HG02588 (cell line): ENCODE results near the gene P3H2.
"Not testable (repeated sequence)": the region's sequence is repeated elsewhere in the genome, so short reads cannot be mapped to it uniquely, and the experiment has no call there.

Experiments used
- ATAC-seq: cut with Tn5 transposase; IDR thresholded peaks from one replicate; pipeline ENCODE4 v1.9.1; 2021; ENCODE audit warnings: mild to moderate bottlenecking, moderate library complexity; ENCODE audit not compliant: unreplicated experiment

Gene P3H2

GRCh38 chr3:190120269-190121060 lies at the start of gene P3H2:
TSS of gene P3H2 (minus strand) at chr3:190120897. CDS start at chr3:190120731, 166 bp downstream.
- ATAC-seq, result peak; percentile 79

- ATAC-seq, result peak; percentile 68
Observed at GRCh38 chr3:190169877-190170276, 49.2 kb upstream of the P3H2 start.

GRCh38 chr3:190169243-190169642 lies 48.5 kb upstream of the P3H2 start:
- no peak for ATAC-seq

- no peak for ATAC-seq
Observed at GRCh38 chr3:190167936-190168680, 47.4 kb upstream of the P3H2 start.

GRCh38 chr3:190166948-190167347 lies 46.3 kb upstream of the P3H2 start:
- ATAC-seq, result no peak

- no peak for ATAC-seq
Observed at GRCh38 chr3:190165253-190165652, 44.6 kb upstream of the P3H2 start.

- not testable (repeated sequence) for ATAC-seq
Observed at GRCh38 chr3:190162013-190162412, 41.3 kb upstream of the P3H2 start.

GRCh38 chr3:190159902-190160435 lies 39.3 kb upstream of the P3H2 start:
- no peak for ATAC-seq

- no peak for ATAC-seq
Observed at GRCh38 chr3:190158261-190158660, 37.6 kb upstream of the P3H2 start.

GRCh38 chr3:190155752-190156151 lies 35.1 kb upstream of the P3H2 start:
- no peak for ATAC-seq

- ATAC-seq, result no peak
Observed at GRCh38 chr3:190150681-190151080, 30.0 kb upstream of the P3H2 start.

- not testable (repeated sequence) for ATAC-seq
Observed at GRCh38 chr3:190149830-190150619, 29.3 kb upstream of the P3H2 start.

- ATAC-seq, result not testable (repeated sequence)
Observed at GRCh38 chr3:190144793-190145192, 24.1 kb upstream of the P3H2 start.

GRCh38 chr3:190142041-190142440 lies 21.3 kb upstream of the P3H2 start:
- no peak for ATAC-seq

- ATAC-seq, result no peak
Observed at GRCh38 chr3:190139365-190139764, 18.7 kb upstream of the P3H2 start.

GRCh38 chr3:190132371-190132770 lies 11.7 kb upstream of the P3H2 start:
- ATAC-seq, result no peak

- no peak for ATAC-seq
Observed at GRCh38 chr3:190131329-190131728, 10.6 kb upstream of the P3H2 start.

- ATAC-seq, result no peak
Observed at GRCh38 chr3:190130696-190131095, 10.0 kb upstream of the P3H2 start.

GRCh38 chr3:190130037-190130436 lies 9.3 kb upstream of the P3H2 start:
- no peak for ATAC-seq

- no peak for ATAC-seq
Observed at GRCh38 chr3:190127797-190128196, 7.1 kb upstream of the P3H2 start.

- no peak for ATAC-seq
Observed at GRCh38 chr3:190127195-190127594, 6.5 kb upstream of the P3H2 start.
